Right renal cortex interstitium (tissue), 3 donors: ENCODE measurements around the gene RPL38. TPM values are rescaled to one million over a fixed set of nuclear protein-coding genes. Genes with fewer than 3 reads are reported as not detected.

Source experiments
- DNase-seq, 3 donors: peaks; one replicate each; pipeline ENCODE4 v3.0.0-alpha.2; 2013; ENCODE audit warnings: low read depth in 3 of 3, low spot score in 2 of 3
- polyA plus RNA-seq, 3 donors: library from polyadenylated mRNA; unstranded; fragments of 120-200 nt; gene quantifications; one replicate each; pipeline ENCODE4 v1.2.1, GENCODE V29; 2013; ENCODE audit not compliant: insufficient read length in 3 of 3

Gene RPL38
- polyA plus RNA-seq, 3 donors = 1,167 to 1,218 (median 1,204) TPM

DNA sequence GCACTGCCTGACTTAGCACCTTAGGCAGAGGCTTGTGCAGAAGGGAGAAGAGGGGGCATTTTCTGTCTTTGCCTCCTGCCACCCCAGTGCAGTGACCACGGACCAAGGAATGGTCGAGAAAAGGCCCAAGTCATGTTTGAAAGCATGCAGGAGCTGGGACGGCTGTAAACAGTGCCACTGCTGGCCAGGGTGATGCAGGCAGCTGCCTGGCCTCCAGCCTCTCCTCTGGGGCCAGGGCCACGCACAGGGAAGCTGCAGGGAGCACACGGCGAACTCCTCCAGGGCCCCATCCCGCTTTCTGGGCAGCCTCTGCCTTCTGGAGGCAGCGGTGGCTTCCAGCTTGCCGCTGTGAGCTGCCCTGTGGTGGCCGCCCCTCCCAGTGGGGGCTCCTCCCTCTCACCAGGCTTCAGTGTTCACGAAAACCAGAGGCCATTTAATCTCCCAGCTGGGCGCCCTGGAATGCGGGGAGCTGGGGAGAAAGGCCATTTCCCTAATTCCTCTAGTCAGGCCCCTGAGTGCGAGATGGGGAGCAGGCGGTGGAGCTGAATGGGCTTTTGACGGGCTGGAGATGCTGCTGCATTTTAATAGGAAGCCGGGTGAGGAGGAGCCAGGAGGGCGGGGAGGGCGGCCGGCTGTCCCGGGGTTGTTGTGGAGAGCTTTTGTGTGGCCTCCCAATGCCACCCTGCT is 41.8 kb downstream of the RPL38 start:
- peak in 1 of 3 donors; percentile 39 for DNase-seq

DNA sequence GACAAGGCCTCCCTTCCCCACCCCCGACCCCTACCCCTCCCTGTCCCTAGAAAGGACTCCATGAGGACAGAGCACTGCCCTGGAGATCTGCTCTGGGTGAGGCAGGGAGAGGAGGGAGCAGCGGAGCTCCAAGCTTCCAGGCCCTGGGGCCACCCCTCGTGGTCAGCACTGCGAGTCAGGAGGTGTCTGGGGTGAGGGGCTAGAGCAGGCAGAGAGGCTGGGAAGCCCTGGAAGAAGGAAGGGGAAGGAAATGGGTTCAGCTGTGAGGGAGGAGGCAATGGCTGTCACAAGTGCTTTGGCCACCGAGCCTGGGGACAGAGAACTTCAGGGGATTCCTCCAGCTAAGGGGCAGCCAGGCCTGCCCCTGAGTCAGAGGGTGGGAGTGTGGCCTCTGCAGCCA is 42.4 kb downstream of the RPL38 start:
- no peak for DNase-seq

DNA sequence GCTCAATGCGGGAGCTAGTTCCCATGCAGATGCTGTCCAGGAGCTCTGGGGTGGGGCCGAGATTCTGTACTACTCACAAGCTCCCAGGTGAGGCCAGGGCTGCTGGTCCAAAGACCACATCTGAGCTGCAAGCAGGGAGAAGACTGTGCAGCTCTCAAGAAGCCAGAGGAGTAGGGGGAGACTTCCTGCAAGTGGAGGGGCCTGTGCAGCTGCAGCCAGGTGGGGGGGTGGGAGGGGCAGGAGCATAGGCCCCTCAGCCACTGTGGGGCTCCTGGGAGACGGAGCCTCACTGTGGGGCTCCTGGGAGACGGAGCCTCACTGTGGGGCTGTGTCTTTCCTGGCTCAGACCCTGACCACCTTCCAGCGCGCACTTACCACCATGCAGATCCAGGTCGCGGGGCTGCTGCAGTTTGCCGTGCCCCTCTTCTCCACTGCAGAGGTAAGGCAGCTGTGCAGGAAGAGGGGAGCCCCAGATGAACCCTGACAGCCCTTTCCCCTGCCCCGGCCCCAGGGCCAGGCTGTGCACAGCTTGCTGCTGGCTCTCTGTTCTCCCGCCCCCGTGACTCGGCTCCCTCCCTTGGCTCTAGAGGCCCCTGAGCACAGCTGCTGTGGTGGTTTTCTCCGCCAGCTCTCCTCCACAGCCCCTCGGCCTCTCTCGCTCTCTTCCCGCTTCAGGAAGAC is 46.3 kb downstream of the RPL38 start:
- DNase-seq = no peak

DNA sequence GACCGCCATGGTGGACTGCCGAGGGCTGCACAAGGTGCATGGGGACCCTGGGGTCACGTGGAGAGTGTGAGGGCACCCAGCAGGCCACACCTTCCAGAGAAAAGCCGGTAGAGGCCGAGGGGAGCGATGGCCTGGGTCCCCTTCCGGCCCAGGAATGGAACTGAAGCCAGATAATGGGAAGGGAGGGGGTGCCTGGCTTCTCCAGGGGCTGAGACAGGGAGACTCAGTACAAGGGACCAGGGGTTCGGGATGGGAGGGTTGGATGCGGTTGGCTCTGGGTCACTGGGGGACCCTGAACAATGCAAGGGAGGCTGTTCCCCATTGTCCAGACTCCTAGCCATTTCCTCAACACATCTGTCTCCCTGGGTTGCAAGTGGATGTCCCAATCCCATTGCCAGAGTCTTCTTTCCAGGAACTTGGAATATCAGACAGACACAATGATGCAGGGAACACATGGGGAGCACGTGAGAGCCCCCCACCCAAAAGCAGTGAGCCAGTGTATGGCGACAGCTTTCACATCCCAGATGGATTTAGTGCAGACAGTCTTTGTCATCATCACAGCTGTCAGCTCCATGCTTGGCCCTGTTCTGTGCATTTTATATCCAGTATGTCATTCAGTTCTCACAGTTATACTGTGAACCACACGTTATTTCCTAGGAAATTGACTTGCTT is 47.0 kb downstream of the RPL38 start:
- DNase-seq = no peak

DNA sequence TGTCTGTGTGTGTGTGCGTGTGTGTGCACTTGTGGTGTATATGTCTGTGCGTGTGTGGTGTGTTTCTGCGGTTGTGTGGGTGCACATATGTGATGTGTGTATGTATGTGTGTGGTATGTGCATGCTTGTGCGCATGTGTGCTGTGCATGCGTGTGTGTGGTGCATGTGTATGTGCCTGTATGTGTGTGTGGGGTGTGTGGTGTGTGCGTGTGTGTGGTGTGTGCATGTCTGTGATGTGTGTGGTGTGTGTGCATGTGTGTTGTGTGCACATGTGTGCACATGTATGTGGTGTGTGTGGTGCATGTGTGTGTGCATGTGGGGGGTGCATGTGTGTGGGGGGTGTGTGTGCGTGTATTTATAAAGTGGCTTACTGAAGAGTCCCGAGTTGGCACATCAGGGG is 47.6 kb downstream of the RPL38 start:
- no peak for DNase-seq

DNA sequence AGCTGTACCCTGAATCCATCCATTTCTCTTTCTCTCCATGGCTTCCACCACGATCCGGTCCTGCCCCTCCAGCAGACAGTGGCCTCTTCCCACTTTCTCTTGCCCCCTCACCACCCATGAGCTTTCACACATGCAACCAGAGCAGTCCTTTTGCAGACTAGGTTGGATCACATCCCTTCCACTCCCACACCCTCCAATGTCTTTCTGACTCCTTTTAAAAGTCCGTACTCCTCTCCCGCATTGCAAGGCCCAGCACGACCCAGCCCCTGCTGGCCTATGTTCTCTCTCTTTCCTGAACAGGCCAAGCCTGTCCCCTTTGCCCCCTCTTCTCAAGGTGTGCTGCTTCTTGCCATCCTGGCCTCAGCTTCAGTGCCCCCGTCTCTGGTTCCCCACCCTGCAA is 48.1 kb downstream of the RPL38 start:
- DNase-seq = no peak

DNA sequence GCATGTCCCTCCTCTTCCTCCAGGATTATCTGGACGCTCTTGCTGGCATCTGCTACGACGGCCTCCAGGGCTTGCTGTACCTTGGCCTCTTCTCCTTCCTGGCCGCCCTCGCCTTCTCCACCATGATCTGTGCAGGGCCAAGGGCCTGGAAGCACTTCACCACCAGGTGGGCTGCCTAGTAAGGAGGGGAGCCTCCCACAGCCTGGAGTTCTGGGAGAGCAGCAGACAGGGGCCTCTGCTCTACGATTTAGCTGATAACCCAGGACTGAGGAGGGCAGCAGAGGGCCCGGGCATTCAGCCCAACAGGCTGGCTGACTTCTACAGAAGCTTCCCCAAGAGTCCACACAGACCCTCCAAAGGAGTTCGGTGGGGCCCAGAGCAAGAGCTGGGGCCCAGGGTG is 48.7 kb downstream of the RPL38 start:
- DNase-seq = no peak

DNA sequence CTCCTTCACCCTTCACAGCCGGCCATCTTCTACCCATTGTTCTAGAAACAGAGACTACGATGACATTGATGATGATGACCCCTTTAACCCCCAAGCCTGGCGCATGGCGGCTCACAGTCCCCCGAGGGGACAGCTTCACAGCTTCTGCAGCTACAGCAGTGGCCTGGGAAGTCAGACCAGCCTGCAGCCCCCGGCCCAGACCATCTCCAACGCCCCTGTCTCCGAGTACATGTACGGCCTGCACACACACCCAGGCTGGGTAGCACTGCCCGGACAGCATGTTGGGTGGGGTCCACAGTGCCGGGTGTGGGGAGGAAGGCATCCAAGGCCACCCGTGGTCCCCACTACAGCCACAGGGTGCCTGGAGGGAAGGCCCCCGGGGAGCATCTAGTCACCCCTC is 49.6 kb downstream of the RPL38 start:
- DNase-seq = no peak

DNA sequence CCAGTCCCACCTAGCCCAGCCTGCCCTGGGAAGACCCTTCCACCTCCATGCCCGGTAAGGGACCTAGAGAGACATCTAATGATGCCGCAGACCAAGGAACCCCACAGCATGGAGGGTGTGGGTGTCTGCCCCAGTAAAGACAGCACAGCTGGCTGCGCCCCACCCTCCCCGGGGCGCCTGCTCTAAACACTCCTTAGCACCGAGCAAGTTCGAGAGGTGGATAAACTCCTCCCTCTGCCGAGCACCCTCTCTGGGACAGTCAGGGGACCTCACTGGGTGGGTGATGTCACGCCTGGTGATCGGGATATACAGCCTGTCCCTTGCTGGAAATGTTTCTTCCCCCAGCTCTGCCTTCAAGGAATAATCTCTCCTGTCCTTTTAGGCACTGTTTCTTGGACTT is 53.8 kb downstream of the RPL38 start:
- DNase-seq = no peak

DNA sequence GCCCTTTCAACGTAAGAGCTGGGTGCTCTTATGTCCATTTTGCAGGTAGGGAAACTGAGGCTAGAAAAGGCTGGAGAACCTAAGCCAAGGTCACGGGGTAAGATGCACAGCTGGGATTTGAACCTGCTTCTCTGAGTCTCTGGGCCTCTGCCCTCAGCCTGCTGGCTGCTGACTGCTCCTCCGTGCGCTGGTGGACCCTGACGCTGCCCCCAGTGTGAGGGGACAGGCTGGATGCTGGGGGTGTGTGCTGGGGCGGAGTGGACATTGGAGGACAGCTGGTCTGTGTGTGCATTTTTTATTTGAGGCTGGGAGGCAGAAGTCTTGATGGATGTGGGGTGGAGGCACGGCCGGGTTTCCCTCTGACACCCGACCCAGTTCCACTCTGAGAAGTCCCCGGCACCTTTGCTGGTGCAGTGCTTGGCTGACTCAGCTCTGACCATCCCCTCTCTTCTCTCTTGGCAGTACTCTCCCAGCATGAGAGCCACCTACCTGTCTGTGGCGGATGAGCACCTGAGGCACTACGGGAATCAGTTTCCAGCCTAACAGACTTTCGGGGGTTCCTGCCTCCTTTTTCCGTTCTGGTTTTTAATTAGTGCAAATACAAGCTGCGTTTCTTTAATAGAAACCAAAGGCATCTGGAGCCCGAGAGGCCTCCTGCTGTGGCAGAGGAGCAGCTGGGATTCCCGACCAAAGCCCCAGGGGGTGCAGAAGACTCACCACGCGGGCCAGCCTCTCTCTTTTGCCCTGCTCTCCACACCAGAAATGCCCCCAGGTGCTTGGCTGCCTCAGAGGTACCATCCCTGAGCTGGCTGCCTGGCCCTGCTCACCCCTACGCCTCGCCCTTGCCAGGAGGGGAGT is 56.4 kb downstream of the RPL38 start:
- DNase-seq = no peak

Other genes starting within 250 kb of the RPL38 start
- gene TTYH2, start 9.9 kb downstream of the RPL38 start, polyA plus RNA-seq = 10 to 100 TPM; 13.5 to 15.9 (median 15.1) TPM
- gene DNAI2, start 70.6 kb downstream of the RPL38 start, polyA plus RNA-seq = under 1 TPM in 2 of 3 donors, not detected in 1; 0.18 to 0.26 TPM
- under 1 TPM; 0.37 to 0.54 (median 0.44) TPM for gene KIF19, start 122.5 kb downstream of the RPL38 start, polyA plus RNA-seq
- gene BTBD17, start 158.2 kb downstream of the RPL38 start, polyA plus RNA-seq = under 1 TPM; 0.11 to 0.21 (median 0.17) TPM
- gene GPR142, start 163.8 kb downstream of the RPL38 start, polyA plus RNA-seq = under 1 TPM in 1 of 3 donors, not detected in 2; 0.18 TPM
- 100 to 1,000 TPM in 2 of 3 donors, 10 to 100 TPM in 1; 92.3 to 121 (median 112) TPM for gene GPRC5C, start 228.4 kb downstream of the RPL38 start, polyA plus RNA-seq